Natural killer cell (primary cell): ENCODE measurements around the gene SKI. TPM values are rescaled to one million over a fixed set of nuclear protein-coding genes. Genes with fewer than 3 reads are reported as not detected.
"Not testable (repeated sequence)": the region's sequence is repeated elsewhere in the genome, so short reads cannot be mapped to it uniquely, and the experiment has no call there.

Experiments
- ATAC-seq, 3 donors: fragments of 150-1000 bp in 2 of 3; fragments of 200-7000 bp in 1 of 3; cut with Tn5 transposase; 1 replicate in 1 of 3; 2 replicates in 2 of 3; pipeline ENCODE4 v1.10.0; 2021; ENCODE audit warnings: mild to moderate bottlenecking in 2 of 3, moderate library complexity in 2 of 3
- DNase-seq, 2 donors: peaks; one replicate each; pipeline versions ENCODE4 v3.0.0 to v3.0.0-alpha.2; 2013 to 2021; ENCODE audit warnings: mixed read lengths in 1 of 2
- H3K27ac ChIP-seq: one replicate; pipeline ENCODE4 v1.5.1; 2013; ENCODE audit warnings: mild to moderate bottlenecking, low read length
- H3K27me3 ChIP-seq: one replicate; pipeline ENCODE4 v1.6.1; 2013; ENCODE audit warnings: low read length; ENCODE audit not compliant: control insufficient read depth, insufficient read depth
- H3K36me3 ChIP-seq: one replicate; pipeline ENCODE4 v1.6.1; 2013; ENCODE audit warnings: low read length; ENCODE audit not compliant: control insufficient read depth, insufficient read depth
- H3K4me1 ChIP-seq: one replicate; pipeline ENCODE4 v1.6.1; 2013; ENCODE audit warnings: low read length; ENCODE audit not compliant: control insufficient read depth, insufficient read depth
- H3K4me3 ChIP-seq: one replicate; pipeline ENCODE4 v1.5.1; 2013; ENCODE audit warnings: low read length
- H3K9me3 ChIP-seq: one replicate; pipeline ENCODE4 v1.6.1; 2013; ENCODE audit warnings: low read length; ENCODE audit not compliant: control insufficient read depth, insufficient read depth
- H3K27ac Mint-ChIP-seq, 2 donors: one replicate each; pipeline ENCODE4 v1.8.0; 2022; ENCODE audit warnings: mild to moderate bottlenecking in 2 of 2, mixed read lengths in 2 of 2, moderate library complexity in 1 of 2
- H3K27me3 Mint-ChIP-seq, 2 donors: one replicate each; pipeline ENCODE4 v1.8.0; 2022; ENCODE audit warnings: low read depth in 2 of 2, mixed read lengths in 2 of 2
- H3K36me3 Mint-ChIP-seq: one replicate; pipeline ENCODE4 v1.8.0; 2022; ENCODE audit warnings: mixed read lengths
- H3K4me1 Mint-ChIP-seq, 2 donors: one replicate each; pipeline ENCODE4 v1.8.0; 2022; ENCODE audit warnings: mixed read lengths in 2 of 2
- H3K4me3 Mint-ChIP-seq: one replicate; pipeline ENCODE4 v1.8.0; 2022; ENCODE audit warnings: mild to moderate bottlenecking, moderate library complexity, mixed read lengths
- H3K9me3 Mint-ChIP-seq, 2 donors: one replicate each; pipeline ENCODE4 v1.8.0; 2022; ENCODE audit warnings: mixed read lengths in 2 of 2
- WGBS: methylation state at CpG from one replicate; pipeline ENCODE4 v1.1.7; 2013; ENCODE audit warnings: missing lambda C conversion rate; ENCODE audit not compliant: insufficient coverage; 5-methylcytosine and 5-hydroxymethylcytosine counted together
- intact Hi-C: fragments of 100-400 bp; cut with micrococcal nuclease; formaldehyde crosslinking; loops from one replicate; pipeline ENCODE4 v1.14.2; 2022
- total RNA-seq, 4 donors: library from RNA; stranded (reverse); fragments of 120-200 nt in 1 of 4; gene quantifications; one replicate each; pipeline versions ENCODE4 v1.2.3 to v1.2.4, GENCODE V29; 2013 to 2022
- TF ChIP-seq, protein P1 (sequence below): fragments of 200-600 bp; IDR thresholded peaks from one replicate; pipeline ENCODE4 v1.8.0; 2022; ENCODE audit warnings: antibody characterized with exemption

SKI gene
- total RNA-seq, 3 donors from 2014 or later (not counting 1 experiment from before 2014, with no cell fraction given) = 96.9 to 145 (median 140) TPM

DNA sequence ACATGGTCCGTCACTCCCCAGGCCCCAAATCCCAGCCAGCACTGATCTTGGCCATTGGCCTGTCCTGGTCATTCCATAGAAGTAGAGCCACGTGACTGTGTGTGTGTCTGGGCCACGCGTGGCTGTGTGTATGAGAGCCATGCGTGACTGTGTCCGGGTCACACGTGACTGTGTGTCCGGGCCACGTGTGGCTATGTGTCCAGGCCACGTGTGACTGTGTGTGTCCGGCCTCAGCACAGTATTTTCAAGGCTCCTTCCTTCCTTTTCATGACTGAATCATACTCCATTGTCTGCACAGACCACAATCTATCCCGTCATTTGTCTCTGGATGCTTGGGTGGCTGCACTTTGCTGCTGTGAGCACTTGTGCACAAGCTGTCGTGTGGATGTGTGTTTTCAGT, 67.4 kb downstream of the SKI start:
- Mint-ChIP-seq H3K9me3 (no peaks in the 10 kb centered on the region), H3K36me3 (no peaks in the 10 kb centered on the region), H3K27ac (peak overlapping the region in 1 of 2 donors; percentile 45), H3K4me1 (peaks cover 59 to 76% of the 10 kb centered on the region in 2 donors), H3K4me3 (no peak overlapping the region), H3K27me3 (no peaks in the 10 kb centered on the region)
- H3K27ac ChIP-seq = no peak overlapping the region
- intact Hi-C loops = no loop called here
- no peaks in the 10 kb centered on the region for H3K36me3 ChIP-seq
- DNase-seq = no peak
- 90% methylated on average over 13 of the region's 13 CpGs for WGBS
- H3K4me1 ChIP-seq = peaks cover 69% of the 10 kb centered on the region
- TF ChIP-seq, protein P1, sequence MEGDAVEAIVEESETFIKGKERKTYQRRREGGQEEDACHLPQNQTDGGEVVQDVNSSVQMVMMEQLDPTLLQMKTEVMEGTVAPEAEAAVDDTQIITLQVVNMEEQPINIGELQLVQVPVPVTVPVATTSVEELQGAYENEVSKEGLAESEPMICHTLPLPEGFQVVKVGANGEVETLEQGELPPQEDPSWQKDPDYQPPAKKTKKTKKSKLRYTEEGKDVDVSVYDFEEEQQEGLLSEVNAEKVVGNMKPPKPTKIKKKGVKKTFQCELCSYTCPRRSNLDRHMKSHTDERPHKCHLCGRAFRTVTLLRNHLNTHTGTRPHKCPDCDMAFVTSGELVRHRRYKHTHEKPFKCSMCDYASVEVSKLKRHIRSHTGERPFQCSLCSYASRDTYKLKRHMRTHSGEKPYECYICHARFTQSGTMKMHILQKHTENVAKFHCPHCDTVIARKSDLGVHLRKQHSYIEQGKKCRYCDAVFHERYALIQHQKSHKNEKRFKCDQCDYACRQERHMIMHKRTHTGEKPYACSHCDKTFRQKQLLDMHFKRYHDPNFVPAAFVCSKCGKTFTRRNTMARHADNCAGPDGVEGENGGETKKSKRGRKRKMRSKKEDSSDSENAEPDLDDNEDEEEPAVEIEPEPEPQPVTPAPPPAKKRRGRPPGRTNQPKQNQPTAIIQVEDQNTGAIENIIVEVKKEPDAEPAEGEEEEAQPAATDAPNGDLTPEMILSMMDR = no peak
- H3K4me3 ChIP-seq = no peak overlapping the region
- no peak for ATAC-seq
- H3K27me3 ChIP-seq = no peaks in the 10 kb centered on the region
- no peaks in the 10 kb centered on the region for H3K9me3 ChIP-seq

DNA sequence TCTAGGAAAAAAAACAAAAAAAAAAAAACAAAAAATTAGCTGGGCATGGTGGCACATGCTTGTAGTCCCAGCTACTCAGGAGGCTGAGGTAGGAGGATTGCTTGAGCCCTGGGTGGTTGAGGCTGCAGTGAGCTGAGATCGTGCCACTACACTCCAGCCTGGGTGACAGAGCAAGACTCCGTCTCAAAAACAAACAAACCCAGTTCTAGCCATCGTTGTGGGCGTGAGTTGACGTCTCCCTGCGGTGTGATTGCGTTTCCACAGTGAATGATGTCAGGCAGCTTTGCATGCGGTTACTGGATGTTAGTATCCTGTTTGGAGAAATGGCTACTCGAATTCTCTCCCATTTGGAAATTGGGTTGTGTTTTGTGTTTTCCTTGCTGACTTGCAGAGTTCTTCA, 68.1 kb downstream of the SKI start:
- Mint-ChIP-seq H3K27ac (peak overlapping the region in 1 of 2 donors; percentile 45), H3K4me1 (peaks cover 56 to 76% of the 10 kb centered on the region in 2 donors)
- DNase-seq = peak in 1 of 2 donors; percentile 51

DNA sequence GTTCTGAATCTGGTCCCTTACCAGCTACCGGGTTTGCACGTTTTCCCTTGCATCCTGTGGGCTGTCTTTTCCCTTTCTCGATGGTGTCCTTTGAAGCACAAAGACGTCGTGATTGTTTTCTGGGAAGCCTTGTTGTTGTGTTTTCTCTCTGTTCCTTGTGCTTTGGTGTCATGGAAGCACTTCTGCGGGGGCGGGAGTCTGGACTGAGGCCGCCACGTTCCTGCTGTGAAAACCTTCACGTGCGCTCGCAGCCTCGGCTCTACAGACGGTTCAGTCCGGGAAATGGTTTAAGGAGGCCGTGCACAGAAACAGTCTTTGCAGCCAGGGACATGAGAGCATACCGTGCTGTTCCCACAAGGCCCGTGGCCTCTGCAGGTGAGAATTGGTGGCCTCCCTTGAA, 68.5 kb downstream of the SKI start:
- Mint-ChIP-seq H3K36me3 (no peaks in the 10 kb centered on the region), H3K27me3 (no peaks in the 10 kb centered on the region), H3K4me1 (peaks cover 56 to 76% of the 10 kb centered on the region in 2 donors), H3K9me3 (no peaks in the 10 kb centered on the region), H3K27ac (peak overlapping the region in 1 of 2 donors; percentile 45), H3K4me3 (no peak overlapping the region)
- H3K4me1 ChIP-seq = peaks cover 69% of the 10 kb centered on the region
- H3K9me3 ChIP-seq = no peaks in the 10 kb centered on the region
- TF ChIP-seq, protein P1 = no peak
- ATAC-seq = no peak
- 91% methylated on average over 18 of the region's 18 CpGs for WGBS
- H3K36me3 ChIP-seq = no peaks in the 10 kb centered on the region
- intact Hi-C loops = no loop called here
- H3K27ac ChIP-seq = no peak overlapping the region
- no peak overlapping the region for H3K4me3 ChIP-seq
- no peaks in the 10 kb centered on the region for H3K27me3 ChIP-seq
- DNase-seq = no peak

More for the DNA sequence above, 68.1 kb downstream of the SKI start:
- WGBS = 98% methylated on average over 9 of the region's 9 CpGs
- H3K36me3 ChIP-seq, H3K9me3 Mint-ChIP-seq, intact Hi-C loops, H3K27ac ChIP-seq, H3K27me3 Mint-ChIP-seq, H3K27me3 ChIP-seq, H3K9me3 ChIP-seq, H3K36me3 Mint-ChIP-seq, H3K4me3 Mint-ChIP-seq, H3K4me3 ChIP-seq, ATAC-seq: not testable (repeated sequence)
- H3K4me1 ChIP-seq = peaks cover 69% of the 10 kb centered on the region

DNA sequence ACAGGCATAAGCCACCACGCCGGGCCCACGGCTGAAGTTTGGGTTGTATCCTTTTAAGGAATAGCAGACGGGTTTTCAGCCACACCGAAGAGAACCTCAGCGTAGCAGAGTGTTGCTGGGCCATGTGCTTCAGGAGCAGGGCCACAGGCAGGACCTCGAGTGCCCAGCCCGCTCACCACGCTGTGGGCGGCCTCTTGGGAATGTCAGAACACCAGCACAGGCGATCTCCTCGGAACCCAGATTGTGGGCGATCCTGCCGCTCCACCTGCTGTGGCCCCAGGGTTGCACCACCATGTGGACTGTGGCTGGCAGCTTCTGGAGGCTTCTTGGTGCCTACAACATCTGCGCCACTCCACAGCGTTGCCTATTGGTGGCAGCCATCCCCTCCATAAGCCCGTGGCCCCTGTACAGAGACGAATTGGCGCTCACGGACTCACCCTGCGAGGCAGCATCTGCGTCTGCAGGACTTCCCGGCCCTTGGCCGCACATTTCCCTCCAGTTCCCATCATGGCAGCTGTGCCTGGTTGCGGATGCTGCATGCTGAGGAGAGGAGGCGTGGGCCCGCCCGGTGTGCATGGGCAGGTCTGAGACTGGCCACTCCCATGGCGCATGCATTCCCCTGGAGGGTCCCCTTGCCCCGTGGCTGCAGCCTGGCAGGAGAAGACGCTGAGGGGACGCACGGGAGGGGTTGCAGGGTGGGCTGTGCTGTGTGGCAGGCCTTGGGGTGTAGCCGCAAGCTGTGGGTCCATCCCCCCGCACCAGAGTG, 69.3 kb downstream of the SKI start:
- no peaks in the 10 kb centered on the region for H3K9me3 ChIP-seq
- peaks cover 69% of the 10 kb centered on the region for H3K4me1 ChIP-seq
- peak overlapping the region in 1 of 2 donors; percentile 45 for H3K27ac Mint-ChIP-seq

More for the DNA sequence above, 69.3 kb downstream of the SKI start:
- ATAC-seq (no peak), DNase-seq (no peak)
- H3K36me3 Mint-ChIP-seq = no peaks in the 10 kb centered on the region
- peaks cover 49 to 71% of the 10 kb centered on the region in 2 donors for H3K4me1 Mint-ChIP-seq
- no peak overlapping the region for H3K4me3 Mint-ChIP-seq
- no peaks in the 10 kb centered on the region for H3K36me3 ChIP-seq
- no peaks in the 10 kb centered on the region for H3K9me3 Mint-ChIP-seq
- whole genome bisulfite sequencing = 97% methylated on average over 35 of the region's 35 CpGs
- TF ChIP-seq, protein P1 = no peak
- H3K27me3 ChIP-seq = no peaks in the 10 kb centered on the region
- no peak overlapping the region for H3K4me3 ChIP-seq
- intact Hi-C loops = no loop called here
- no peaks in the 10 kb centered on the region for H3K27me3 Mint-ChIP-seq
- no peak overlapping the region for H3K27ac ChIP-seq
